Measurements from ENCODE around the gene E4F1. TPM values are rescaled to one million over a fixed set of nuclear protein-coding genes. Genes with fewer than 3 reads are reported as not detected.
A peak's percentile ranks its signal among the peaks of the same experiment; 100 is the strongest.

Gene E4F1
- total and polyA plus RNA-seq, 2 of the 13 experiments (the other 11 are each of a cell fraction or from before 2014, with no cell fraction given), result 13.8 to 19.5 TPM

- TF ChIP-seq ZBTB33 (CRISPR knock-in tag; IDR thresholded peaks at IDR 0.05) (peak; percentile 49; the same call in 1 of the 2 replicates), ZNF260 (CRISPR knock-in tag; IDR thresholded peaks at IDR 0.05; ENCODE audit: borderline replicate concordance, low read depth) (no peak), ZNF687 (CRISPR knock-in tag; IDR thresholded peaks at IDR 0.05) (peak; percentile 59), ZEB1 (IDR thresholded peaks at IDR 0.05; ENCODE audit: insufficient replicate concordance, low read depth) (peak; percentile 7), ZMAT3 (CRISPR knock-in tag; conservative IDR thresholded peaks at IDR 0.05) (no peak), ZNF619 (CRISPR knock-in tag; IDR thresholded peaks at IDR 0.05) (no peak), JDP2 (CRISPR knock-in tag; IDR thresholded peaks at IDR 0.05; ENCODE audit: borderline replicate concordance) (no peak), SMYD3 (CRISPR knock-in tag; IDR thresholded peaks at IDR 0.05) (no peak), CCAR2 (optimal IDR thresholded peaks at IDR 0.05; ENCODE audit: low read depth, low read length) (no peak), TCF12 (IDR thresholded peaks at IDR 0.05) (no peak), TCF12 (CRISPR knock-in tag; IDR thresholded peaks at IDR 0.05) (no peak), ZNF276 (CRISPR knock-in tag; IDR thresholded peaks at IDR 0.05; ENCODE audit: low read depth) (no peak), ZNF44 (CRISPR knock-in tag; IDR thresholded peaks at IDR 0.05) (no peak)
These were observed 34.0 kb upstream of the E4F1 start (continued) for GRCh38 chr16:2189252-2189893.
